Peyer's patch (tissue), 4 donors: ENCODE results near the gene ATP2A1. TPM values are rescaled to one million over a fixed set of nuclear protein-coding genes. Genes with fewer than 3 reads are reported as not detected.
"Not testable (repeated sequence)": the region's sequence is repeated elsewhere in the genome, so short reads cannot be mapped to it uniquely, and the experiment has no call there.

ENCODE experiments used
- DNase-seq, 3 donors: peaks; one replicate each; pipeline ENCODE4 v3.0.0-alpha.2; 2017 to 2019
- H3K27ac ChIP-seq, 4 donors: fragments of 200-600 bp; sonication (generic); one replicate each; pipeline ENCODE4 v1.5.1; 2016 to 2019
- H3K27me3 ChIP-seq, 2 donors: fragments of 200-600 bp; sonication (generic); one replicate each; pipeline ENCODE4 v1.5.1; 2019
- H3K36me3 ChIP-seq, 3 donors: fragments of 200-600 bp; sonication (generic); one replicate each; pipeline ENCODE4 v1.5.1; 2016 to 2019
- H3K4me1 ChIP-seq, 4 donors: fragments of 200-600 bp; sonication (generic); one replicate each; pipeline ENCODE4 v1.5.1; 2016 to 2019
- H3K4me3 ChIP-seq, 4 donors: fragments of 200-600 bp; sonication (generic); 1 replicate in 3 of 4; 2 replicates in 1 of 4; pipeline ENCODE4 v1.5.1; 2016 to 2019; ENCODE audit warnings: mild to moderate bottlenecking in 1 of 4
- H3K9me3 ChIP-seq, 4 donors: fragments of 200-600 bp; sonication (generic); one replicate each; pipeline ENCODE4 v1.5.1; 2016 to 2019; ENCODE audit warnings: mild to moderate bottlenecking in 1 of 4
- POLR2A ChIP-seq, 2 donors: fragments of 450-650 bp; IDR thresholded peaks; one replicate each; pipeline ENCODE4 v1.5.1; 2017; ENCODE audit warnings: antibody characterized with exemption in 2 of 2, mild to moderate bottlenecking in 2 of 2, moderate library complexity in 2 of 2
- total RNA-seq, 4 donors: library from RNA; depleted of rRNA; stranded (reverse); fragments of >200 nt; gene quantifications; one replicate each; pipeline ENCODE4 v1.1.0, GENCODE V29; 2016
- TF ChIP-seq, protein P1 (sequence below), 6 experiments: fragments of 450-650 bp in 4 of 6; fragments of 200-600 bp in 2 of 6; sonication (generic) in 1 of 6; IDR thresholded peaks; one replicate each; pipeline ENCODE4 v1.5.1; 2017 to 2019; ENCODE audit warnings: antibody characterized with exemption in 6 of 6, mild to moderate bottlenecking in 3 of 6, moderate library complexity in 1 of 6

The ATP2A1 gene
- total RNA-seq, 4 donors from 2014 or later = 0.35 to 142 (median 2.0) TPM; not detected in 1

DNA sequence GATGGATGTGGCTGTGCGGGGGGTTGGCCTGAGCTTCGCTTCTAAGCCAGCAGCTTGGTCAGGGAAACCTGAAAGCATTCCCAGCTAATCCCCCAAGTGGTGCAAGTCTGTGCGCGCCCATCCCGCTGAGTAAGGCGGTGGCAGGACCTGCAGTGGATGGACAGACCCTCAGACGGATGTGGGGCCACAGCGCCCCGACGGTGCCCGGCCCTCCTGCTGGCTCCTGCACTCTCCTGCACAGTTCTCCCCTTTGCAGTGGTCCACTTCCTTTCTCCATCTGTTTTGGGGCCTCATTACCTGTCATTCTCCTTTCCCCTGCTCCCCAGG, 2.3 kb downstream of the ATP2A1 start:
- peak overlapping the region in 2 of 4 donors; percentile 78 to 79 for H3K4me3 ChIP-seq
- H3K27ac ChIP-seq = no peak overlapping the region
- H3K27me3 ChIP-seq = no peaks in the 10 kb centered on the region
- H3K9me3 ChIP-seq = no peaks in the 10 kb centered on the region
- no peak for DNase-seq
- TF ChIP-seq POLR2A (IDR thresholded peaks at IDR 0.05) = no peak
- TF ChIP-seq, protein P1, sequence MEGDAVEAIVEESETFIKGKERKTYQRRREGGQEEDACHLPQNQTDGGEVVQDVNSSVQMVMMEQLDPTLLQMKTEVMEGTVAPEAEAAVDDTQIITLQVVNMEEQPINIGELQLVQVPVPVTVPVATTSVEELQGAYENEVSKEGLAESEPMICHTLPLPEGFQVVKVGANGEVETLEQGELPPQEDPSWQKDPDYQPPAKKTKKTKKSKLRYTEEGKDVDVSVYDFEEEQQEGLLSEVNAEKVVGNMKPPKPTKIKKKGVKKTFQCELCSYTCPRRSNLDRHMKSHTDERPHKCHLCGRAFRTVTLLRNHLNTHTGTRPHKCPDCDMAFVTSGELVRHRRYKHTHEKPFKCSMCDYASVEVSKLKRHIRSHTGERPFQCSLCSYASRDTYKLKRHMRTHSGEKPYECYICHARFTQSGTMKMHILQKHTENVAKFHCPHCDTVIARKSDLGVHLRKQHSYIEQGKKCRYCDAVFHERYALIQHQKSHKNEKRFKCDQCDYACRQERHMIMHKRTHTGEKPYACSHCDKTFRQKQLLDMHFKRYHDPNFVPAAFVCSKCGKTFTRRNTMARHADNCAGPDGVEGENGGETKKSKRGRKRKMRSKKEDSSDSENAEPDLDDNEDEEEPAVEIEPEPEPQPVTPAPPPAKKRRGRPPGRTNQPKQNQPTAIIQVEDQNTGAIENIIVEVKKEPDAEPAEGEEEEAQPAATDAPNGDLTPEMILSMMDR (IDR thresholded peaks at IDR 0.05) = no peak
- peaks cover 0 to 15% (median 6%) of the 10 kb centered on the region in 4 donors for H3K4me1 ChIP-seq
- no peaks in the 10 kb centered on the region for H3K36me3 ChIP-seq

GRCh38 chr16:28880955-28881354, 2.7 kb downstream of the ATP2A1 start:
- peaks cover 0 to 15% (median 6%) of the 10 kb centered on the region in 4 donors for H3K4me1 ChIP-seq
- H3K27ac ChIP-seq = no peak overlapping the region
- no peak overlapping the region for H3K4me3 ChIP-seq
- no peaks in the 10 kb centered on the region for H3K27me3 ChIP-seq
- TF ChIP-seq, protein P1 (IDR thresholded peaks at IDR 0.05) = no peak
- TF ChIP-seq POLR2A (IDR thresholded peaks at IDR 0.05) = no peak
- no peak for DNase-seq
- H3K9me3 ChIP-seq = no peaks in the 10 kb centered on the region
- no peaks in the 10 kb centered on the region for H3K36me3 ChIP-seq

DNA sequence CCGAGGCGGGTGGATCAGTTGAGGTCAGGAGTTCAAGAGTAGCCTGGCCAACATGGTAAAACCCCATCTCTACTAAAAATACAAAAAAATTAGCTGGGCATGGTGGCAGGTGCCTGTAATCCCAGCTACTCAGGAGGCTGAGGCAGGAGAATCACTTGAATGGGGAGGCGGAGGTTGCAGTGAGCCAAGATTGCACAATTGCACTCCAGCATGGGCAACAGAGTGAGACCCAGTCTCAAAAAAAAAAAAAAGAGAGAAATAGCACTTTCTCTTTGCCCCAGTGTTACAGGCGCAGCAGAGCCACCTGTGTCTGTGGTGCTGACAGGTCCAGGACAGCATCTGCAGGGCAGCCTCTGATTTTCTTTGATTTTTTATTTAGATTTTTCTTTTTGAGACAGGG, 3.3 kb downstream of the ATP2A1 start:
- not testable (repeated sequence) for H3K4me3 ChIP-seq, H3K9me3 ChIP-seq, H3K27me3 ChIP-seq, H3K36me3 ChIP-seq, DNase-seq, H3K27ac ChIP-seq
- H3K4me1 ChIP-seq = peaks cover 0 to 15% (median 6%) of the 10 kb centered on the region in 4 donors

GRCh38 chr16:28882551-28883160, 4.4 kb downstream of the ATP2A1 start:
- H3K36me3 ChIP-seq = no peaks in the 10 kb centered on the region
- no peak for TF ChIP-seq POLR2A (IDR thresholded peaks at IDR 0.05)
- TF ChIP-seq, protein P1 (IDR thresholded peaks at IDR 0.05) = no peak
- peaks cover 0 to 15% (median 6%) of the 10 kb centered on the region in 4 donors for H3K4me1 ChIP-seq
- DNase-seq = no peak
- no peak overlapping the region for H3K4me3 ChIP-seq
- no peak overlapping the region for H3K27ac ChIP-seq
- H3K27me3 ChIP-seq = no peaks in the 10 kb centered on the region
- H3K9me3 ChIP-seq = no peaks in the 10 kb centered on the region

GRCh38 chr16:28883221-28883996, 5.1 kb downstream of the ATP2A1 start:
- Histone ChIP-seq H3K4me1 (peaks cover 0 to 15% (median 6%) of the 10 kb centered on the region in 4 donors), H3K4me3 (no peak overlapping the region), H3K36me3 (no peaks in the 10 kb centered on the region), H3K9me3 (no peaks in the 10 kb centered on the region), H3K27me3 (no peaks in the 10 kb centered on the region), H3K27ac (no peak overlapping the region)
- no peak for DNase-seq
- no peak for TF ChIP-seq POLR2A (IDR thresholded peaks at IDR 0.05)
- TF ChIP-seq, protein P1 (IDR thresholded peaks at IDR 0.05) = no peak

DNA sequence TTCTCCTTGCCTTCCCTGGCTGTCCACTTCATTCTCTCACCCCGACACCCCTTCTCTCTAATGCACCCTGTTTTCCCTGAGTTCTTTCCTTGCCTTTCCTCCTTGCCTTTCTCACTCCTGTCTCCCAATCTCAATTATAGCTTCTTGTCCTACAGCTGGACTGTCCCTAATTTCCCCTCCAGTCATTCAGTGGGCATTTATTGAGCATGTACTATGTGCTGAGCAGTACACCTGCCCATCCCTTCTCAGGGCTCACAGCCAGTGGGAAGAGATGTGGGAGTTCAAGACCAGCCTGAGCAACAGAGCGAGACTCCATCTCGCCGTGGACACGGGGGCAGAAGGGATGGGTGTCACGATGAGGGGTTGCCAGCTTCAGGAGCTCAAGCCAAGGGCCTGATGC, 5.8 kb downstream of the ATP2A1 start:
- H3K9me3 ChIP-seq = no peaks in the 10 kb centered on the region
- no peak for DNase-seq

More for the DNA sequence above, 5.8 kb downstream of the ATP2A1 start:
- no peaks in the 10 kb centered on the region for H3K36me3 ChIP-seq
- H3K4me1 ChIP-seq = peaks cover 0 to 12% (median 6%) of the 10 kb centered on the region in 4 donors
- no peaks in the 10 kb centered on the region for H3K27me3 ChIP-seq
- no peak overlapping the region for H3K27ac ChIP-seq
- H3K4me3 ChIP-seq = no peak overlapping the region
- TF ChIP-seq, protein P1 (IDR thresholded peaks at IDR 0.05) = no peak
- TF ChIP-seq POLR2A (IDR thresholded peaks at IDR 0.05) = no peak
